WTC11 (cell line): ENCODE results near the gene YAF2. TPM values are rescaled to one million over a fixed set of nuclear protein-coding genes. Genes with fewer than 3 reads are reported as not detected.

ENCODE experiments used
- ELF4 ChIP-seq: sonication (generic); formaldehyde crosslinking; IDR thresholded peaks from 2 replicates; pipeline ENCODE4 v1.8.1; 2022; ENCODE audit warnings: low read depth, mild to moderate bottlenecking, moderate library complexity, missing genetic modification reagents
- EMX1 ChIP-seq: fragments of 250-450 bp; sonication (Bioruptor Pico); IDR thresholded peaks from 2 replicates; pipeline ENCODE4 v1.8.0; 2021; ENCODE audit warnings: mild to moderate bottlenecking
- ESRRA ChIP-seq: sonication (generic); formaldehyde crosslinking; IDR thresholded peaks from 2 replicates; pipeline ENCODE4 v1.8.1; 2022; ENCODE audit warnings: mild to moderate bottlenecking, missing genetic modification reagents, borderline replicate concordance
- FOXJ3 ChIP-seq: sonication (generic); formaldehyde crosslinking; IDR thresholded peaks from 2 replicates; pipeline ENCODE4 v1.9.0; 2021; ENCODE audit warnings: missing genetic modification reagents, mild to moderate bottlenecking, borderline replicate concordance
- HMGA2 ChIP-seq: fragments of 250-450 bp; sonication (Bioruptor Pico); IDR thresholded peaks from 2 replicates; pipeline ENCODE4 v1.4.0; 2021; ENCODE audit warnings: mild to moderate bottlenecking, moderate library complexity
- MYBL2 ChIP-seq: sonication (generic); formaldehyde crosslinking; IDR thresholded peaks from 2 replicates; pipeline ENCODE4 v1.8.1; 2023; ENCODE audit warnings: mild to moderate bottlenecking, moderate library complexity, missing genetic modification reagents
- NR2C2 ChIP-seq: sonication (generic); formaldehyde crosslinking; IDR thresholded peaks from 2 replicates; pipeline ENCODE4 v1.8.0; 2022; ENCODE audit warnings: mild to moderate bottlenecking, missing genetic modification reagents
- PRRX2 ChIP-seq: fragments of 250-450 bp; sonication (Bioruptor Pico); IDR thresholded peaks from 2 replicates; pipeline ENCODE4 v1.8.0; 2021; ENCODE audit warnings: mild to moderate bottlenecking
- RORB ChIP-seq: fragments of 250-450 bp; sonication (Bioruptor Pico); IDR thresholded peaks from 2 replicates; pipeline ENCODE4 v1.9.0; 2021; ENCODE audit warnings: mild to moderate bottlenecking
- SMAD4 ChIP-seq: sonication (generic); formaldehyde crosslinking; IDR thresholded peaks from 2 replicates; pipeline ENCODE4 v1.8.0; 2022; ENCODE audit warnings: mild to moderate bottlenecking, missing genetic modification reagents
- TEAD1 ChIP-seq: sonication (generic); formaldehyde crosslinking; IDR thresholded peaks from 2 replicates; pipeline ENCODE4 v1.8.0; 2022; ENCODE audit warnings: mild to moderate bottlenecking, missing genetic modification reagents
- TEAD4 ChIP-seq: sonication (generic); formaldehyde crosslinking; IDR thresholded peaks from 2 replicates; pipeline ENCODE4 v1.8.0; 2022; ENCODE audit warnings: mild to moderate bottlenecking, missing genetic modification reagents
- ZNF671 ChIP-seq: fragments of 250-450 bp; sonication (Bioruptor Pico); IDR thresholded peaks from 2 replicates; pipeline ENCODE4 v1.8.0; 2021; ENCODE audit warnings: mild to moderate bottlenecking
- total RNA-seq: library from RNA; stranded (reverse); gene quantifications from 3 replicates; pipeline ENCODE4 v1.2.3, GENCODE V29; 2021
- TF ChIP-seq, protein P1 (sequence below): fragments of 250-450 bp; sonication (Bioruptor Pico); IDR thresholded peaks from 2 replicates; pipeline ENCODE4 v1.9.0; 2021; ENCODE audit warnings: mild to moderate bottlenecking, borderline replicate concordance
- TF ChIP-seq, protein P2 (sequence below): fragments of 250-450 bp; sonication (Bioruptor Pico); IDR thresholded peaks from 2 replicates; pipeline ENCODE4 v1.8.0; 2021; ENCODE audit warnings: mild to moderate bottlenecking
- TF ChIP-seq, protein P3 (sequence below): fragments of 250-450 bp; sonication (Bioruptor Pico); IDR thresholded peaks from 2 replicates; pipeline ENCODE4 v1.9.0; 2021; ENCODE audit warnings: moderate library complexity, mild to moderate bottlenecking, inconsistent platforms, borderline replicate concordance
- TF ChIP-seq, protein P4 (sequence below): sonication (generic); formaldehyde crosslinking; conservative IDR thresholded peaks from 2 replicates; pipeline ENCODE4 v1.8.1; 2023; ENCODE audit warnings: mild to moderate bottlenecking, low read depth, missing genetic modification reagents, moderate library complexity
- TF ChIP-seq, protein P5 (sequence below): fragments of 250-450 bp; sonication (Bioruptor Pico); IDR thresholded peaks from 2 replicates; pipeline ENCODE4 v1.9.0; 2021; ENCODE audit warnings: mild to moderate bottlenecking
- TF ChIP-seq, protein P6 (sequence below): sonication (generic); formaldehyde crosslinking; IDR thresholded peaks from 2 replicates; pipeline ENCODE4 v1.8.1; 2022; ENCODE audit warnings: mild to moderate bottlenecking, moderate library complexity, missing genetic modification reagents
- TF ChIP-seq, protein P7 (sequence below): sonication (generic); formaldehyde crosslinking; IDR thresholded peaks from 2 replicates; pipeline ENCODE4 v1.8.0; 2022; ENCODE audit warnings: mild to moderate bottlenecking, missing genetic modification reagents
- TF ChIP-seq, protein P8 (sequence below): sonication (generic); formaldehyde crosslinking; IDR thresholded peaks from 2 replicates; pipeline ENCODE4 v1.8.1; 2022; ENCODE audit warnings: low read depth, mild to moderate bottlenecking, moderate library complexity, missing genetic modification reagents, borderline replicate concordance
- TF ChIP-seq, protein P9 (sequence below): sonication (generic); formaldehyde crosslinking; IDR thresholded peaks from 2 replicates; pipeline ENCODE4 v1.8.1; 2023; ENCODE audit warnings: mild to moderate bottlenecking, missing genetic modification reagents

YAF2 gene
- total RNA-seq, 1 experiment from 2014 or later, result 3.3 TPM

DNA sequence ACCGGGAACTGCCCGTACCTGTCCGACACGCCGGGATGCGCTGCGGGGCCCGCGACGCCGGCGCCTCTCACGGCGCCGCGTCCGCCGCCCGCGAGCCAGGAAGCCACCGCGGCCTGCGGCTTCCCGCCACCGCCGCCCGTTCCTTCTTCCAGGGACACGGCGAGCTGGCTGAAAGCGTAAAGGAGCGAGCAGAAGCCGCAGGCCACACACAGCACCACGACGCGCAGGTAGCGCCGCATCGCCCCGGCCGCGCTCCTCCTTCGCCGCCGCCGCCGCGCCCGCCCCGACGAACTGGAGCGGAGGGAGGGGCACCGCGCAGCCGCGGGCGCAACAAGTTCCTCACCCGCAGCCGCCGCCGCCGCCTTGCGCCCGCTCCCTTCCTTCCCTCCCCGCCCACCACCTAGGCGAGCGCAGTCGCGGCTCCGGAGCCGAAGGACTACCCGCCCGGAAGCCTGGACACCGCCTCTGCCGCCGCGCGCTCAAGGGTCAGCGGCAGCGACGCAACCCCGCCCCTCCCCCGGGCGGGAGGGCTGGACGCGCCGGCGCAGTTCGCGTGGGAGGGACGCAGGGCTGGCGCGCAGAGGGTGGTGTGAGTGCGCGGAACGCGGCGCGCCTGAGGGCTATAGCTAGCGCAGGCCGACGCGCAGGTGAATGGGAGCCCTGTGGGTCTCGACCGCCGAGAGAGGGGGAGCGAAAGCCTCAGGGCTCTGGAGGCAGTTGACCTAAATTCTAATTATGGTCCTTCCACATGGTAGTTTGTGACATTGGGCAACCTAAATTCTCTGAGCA is 93.4 kb downstream of the YAF2 start, which contains the start of gene GXYLT1 (continued):
- TF ChIP-seq, protein P1, sequence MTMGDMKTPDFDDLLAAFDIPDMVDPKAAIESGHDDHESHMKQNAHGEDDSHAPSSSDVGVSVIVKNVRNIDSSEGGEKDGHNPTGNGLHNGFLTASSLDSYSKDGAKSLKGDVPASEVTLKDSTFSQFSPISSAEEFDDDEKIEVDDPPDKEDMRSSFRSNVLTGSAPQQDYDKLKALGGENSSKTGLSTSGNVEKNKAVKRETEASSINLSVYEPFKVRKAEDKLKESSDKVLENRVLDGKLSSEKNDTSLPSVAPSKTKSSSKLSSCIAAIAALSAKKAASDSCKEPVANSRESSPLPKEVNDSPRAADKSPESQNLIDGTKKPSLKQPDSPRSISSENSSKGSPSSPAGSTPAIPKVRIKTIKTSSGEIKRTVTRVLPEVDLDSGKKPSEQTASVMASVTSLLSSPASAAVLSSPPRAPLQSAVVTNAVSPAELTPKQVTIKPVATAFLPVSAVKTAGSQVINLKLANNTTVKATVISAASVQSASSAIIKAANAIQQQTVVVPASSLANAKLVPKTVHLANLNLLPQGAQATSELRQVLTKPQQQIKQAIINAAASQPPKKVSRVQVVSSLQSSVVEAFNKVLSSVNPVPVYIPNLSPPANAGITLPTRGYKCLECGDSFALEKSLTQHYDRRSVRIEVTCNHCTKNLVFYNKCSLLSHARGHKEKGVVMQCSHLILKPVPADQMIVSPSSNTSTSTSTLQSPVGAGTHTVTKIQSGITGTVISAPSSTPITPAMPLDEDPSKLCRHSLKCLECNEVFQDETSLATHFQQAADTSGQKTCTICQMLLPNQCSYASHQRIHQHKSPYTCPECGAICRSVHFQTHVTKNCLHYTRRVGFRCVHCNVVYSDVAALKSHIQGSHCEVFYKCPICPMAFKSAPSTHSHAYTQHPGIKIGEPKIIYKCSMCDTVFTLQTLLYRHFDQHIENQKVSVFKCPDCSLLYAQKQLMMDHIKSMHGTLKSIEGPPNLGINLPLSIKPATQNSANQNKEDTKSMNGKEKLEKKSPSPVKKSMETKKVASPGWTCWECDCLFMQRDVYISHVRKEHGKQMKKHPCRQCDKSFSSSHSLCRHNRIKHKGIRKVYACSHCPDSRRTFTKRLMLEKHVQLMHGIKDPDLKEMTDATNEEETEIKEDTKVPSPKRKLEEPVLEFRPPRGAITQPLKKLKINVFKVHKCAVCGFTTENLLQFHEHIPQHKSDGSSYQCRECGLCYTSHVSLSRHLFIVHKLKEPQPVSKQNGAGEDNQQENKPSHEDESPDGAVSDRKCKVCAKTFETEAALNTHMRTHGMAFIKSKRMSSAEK, result no peak
- TF ChIP-seq TEAD4 (CRISPR knock-in tag), result no peak
- TF ChIP-seq SMAD4 (CRISPR knock-in tag), result no peak
- no peak for TF ChIP-seq NR2C2 (CRISPR knock-in tag)
- TF ChIP-seq, protein P2, sequence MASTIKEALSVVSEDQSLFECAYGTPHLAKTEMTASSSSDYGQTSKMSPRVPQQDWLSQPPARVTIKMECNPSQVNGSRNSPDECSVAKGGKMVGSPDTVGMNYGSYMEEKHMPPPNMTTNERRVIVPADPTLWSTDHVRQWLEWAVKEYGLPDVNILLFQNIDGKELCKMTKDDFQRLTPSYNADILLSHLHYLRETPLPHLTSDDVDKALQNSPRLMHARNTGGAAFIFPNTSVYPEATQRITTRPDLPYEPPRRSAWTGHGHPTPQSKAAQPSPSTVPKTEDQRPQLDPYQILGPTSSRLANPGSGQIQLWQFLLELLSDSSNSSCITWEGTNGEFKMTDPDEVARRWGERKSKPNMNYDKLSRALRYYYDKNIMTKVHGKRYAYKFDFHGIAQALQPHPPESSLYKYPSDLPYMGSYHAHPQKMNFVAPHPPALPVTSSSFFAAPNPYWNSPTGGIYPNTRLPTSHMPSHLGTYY, result no peak
- TF ChIP-seq MYBL2, result peak; percentile 75; the same call in 1 of the 2 replicates
- TF ChIP-seq ZNF671 (CRISPR knock-in tag), result no peak
- no peak for TF ChIP-seq PRRX2 (CRISPR knock-in tag)
- TF ChIP-seq RORB, result no peak
- no peak for TF ChIP-seq HMGA2
- peak; percentile 81; the same call in 1 of the 2 replicates for TF ChIP-seq ELF4
- no peak for TF ChIP-seq EMX1 (CRISPR knock-in tag)
- TF ChIP-seq, protein P3, sequence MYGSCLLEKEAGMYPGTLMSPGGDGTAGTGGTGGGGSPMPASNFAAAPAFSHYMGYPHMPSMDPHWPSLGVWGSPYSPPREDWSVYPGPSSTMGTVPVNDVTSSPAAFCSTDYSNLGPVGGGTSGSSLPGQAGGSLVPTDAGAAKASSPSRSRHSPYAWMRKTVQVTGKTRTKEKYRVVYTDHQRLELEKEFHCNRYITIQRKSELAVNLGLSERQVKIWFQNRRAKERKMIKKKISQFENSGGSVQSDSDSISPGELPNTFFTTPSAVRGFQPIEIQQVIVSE (CRISPR knock-in tag), result no peak
- no peak for TF ChIP-seq FOXJ3 (CRISPR knock-in tag)
- TF ChIP-seq TEAD1 (CRISPR knock-in tag), result peak; percentile 86
- TF ChIP-seq, protein P4, sequence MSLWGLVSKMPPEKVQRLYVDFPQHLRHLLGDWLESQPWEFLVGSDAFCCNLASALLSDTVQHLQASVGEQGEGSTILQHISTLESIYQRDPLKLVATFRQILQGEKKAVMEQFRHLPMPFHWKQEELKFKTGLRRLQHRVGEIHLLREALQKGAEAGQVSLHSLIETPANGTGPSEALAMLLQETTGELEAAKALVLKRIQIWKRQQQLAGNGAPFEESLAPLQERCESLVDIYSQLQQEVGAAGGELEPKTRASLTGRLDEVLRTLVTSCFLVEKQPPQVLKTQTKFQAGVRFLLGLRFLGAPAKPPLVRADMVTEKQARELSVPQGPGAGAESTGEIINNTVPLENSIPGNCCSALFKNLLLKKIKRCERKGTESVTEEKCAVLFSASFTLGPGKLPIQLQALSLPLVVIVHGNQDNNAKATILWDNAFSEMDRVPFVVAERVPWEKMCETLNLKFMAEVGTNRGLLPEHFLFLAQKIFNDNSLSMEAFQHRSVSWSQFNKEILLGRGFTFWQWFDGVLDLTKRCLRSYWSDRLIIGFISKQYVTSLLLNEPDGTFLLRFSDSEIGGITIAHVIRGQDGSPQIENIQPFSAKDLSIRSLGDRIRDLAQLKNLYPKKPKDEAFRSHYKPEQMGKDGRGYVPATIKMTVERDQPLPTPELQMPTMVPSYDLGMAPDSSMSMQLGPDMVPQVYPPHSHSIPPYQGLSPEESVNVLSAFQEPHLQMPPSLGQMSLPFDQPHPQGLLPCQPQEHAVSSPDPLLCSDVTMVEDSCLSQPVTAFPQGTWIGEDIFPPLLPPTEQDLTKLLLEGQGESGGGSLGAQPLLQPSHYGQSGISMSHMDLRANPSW (CRISPR knock-in tag), result no peak
- TF ChIP-seq, protein P5, sequence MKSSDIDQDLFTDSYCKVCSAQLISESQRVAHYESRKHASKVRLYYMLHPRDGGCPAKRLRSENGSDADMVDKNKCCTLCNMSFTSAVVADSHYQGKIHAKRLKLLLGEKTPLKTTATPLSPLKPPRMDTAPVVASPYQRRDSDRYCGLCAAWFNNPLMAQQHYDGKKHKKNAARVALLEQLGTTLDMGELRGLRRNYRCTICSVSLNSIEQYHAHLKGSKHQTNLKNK (CRISPR knock-in tag), result no peak
- TF ChIP-seq ESRRA, result no peak
- TF ChIP-seq, protein P6, sequence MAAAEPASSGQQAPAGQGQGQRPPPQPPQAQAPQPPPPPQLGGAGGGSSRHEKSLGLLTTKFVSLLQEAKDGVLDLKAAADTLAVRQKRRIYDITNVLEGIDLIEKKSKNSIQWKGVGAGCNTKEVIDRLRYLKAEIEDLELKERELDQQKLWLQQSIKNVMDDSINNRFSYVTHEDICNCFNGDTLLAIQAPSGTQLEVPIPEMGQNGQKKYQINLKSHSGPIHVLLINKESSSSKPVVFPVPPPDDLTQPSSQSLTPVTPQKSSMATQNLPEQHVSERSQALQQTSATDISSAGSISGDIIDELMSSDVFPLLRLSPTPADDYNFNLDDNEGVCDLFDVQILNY (CRISPR knock-in tag), result peak; percentile 97
- TF ChIP-seq, protein P7, sequence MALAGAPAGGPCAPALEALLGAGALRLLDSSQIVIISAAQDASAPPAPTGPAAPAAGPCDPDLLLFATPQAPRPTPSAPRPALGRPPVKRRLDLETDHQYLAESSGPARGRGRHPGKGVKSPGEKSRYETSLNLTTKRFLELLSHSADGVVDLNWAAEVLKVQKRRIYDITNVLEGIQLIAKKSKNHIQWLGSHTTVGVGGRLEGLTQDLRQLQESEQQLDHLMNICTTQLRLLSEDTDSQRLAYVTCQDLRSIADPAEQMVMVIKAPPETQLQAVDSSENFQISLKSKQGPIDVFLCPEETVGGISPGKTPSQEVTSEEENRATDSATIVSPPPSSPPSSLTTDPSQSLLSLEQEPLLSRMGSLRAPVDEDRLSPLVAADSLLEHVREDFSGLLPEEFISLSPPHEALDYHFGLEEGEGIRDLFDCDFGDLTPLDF (CRISPR knock-in tag), result no peak
- TF ChIP-seq, protein P8, sequence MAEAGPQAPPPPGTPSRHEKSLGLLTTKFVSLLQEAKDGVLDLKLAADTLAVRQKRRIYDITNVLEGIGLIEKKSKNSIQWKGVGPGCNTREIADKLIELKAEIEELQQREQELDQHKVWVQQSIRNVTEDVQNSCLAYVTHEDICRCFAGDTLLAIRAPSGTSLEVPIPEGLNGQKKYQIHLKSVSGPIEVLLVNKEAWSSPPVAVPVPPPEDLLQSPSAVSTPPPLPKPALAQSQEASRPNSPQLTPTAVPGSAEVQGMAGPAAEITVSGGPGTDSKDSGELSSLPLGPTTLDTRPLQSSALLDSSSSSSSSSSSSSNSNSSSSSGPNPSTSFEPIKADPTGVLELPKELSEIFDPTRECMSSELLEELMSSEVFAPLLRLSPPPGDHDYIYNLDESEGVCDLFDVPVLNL (CRISPR knock-in tag), result peak; percentile 77; the same call in 1 of the 2 replicates
- TF ChIP-seq, protein P9, sequence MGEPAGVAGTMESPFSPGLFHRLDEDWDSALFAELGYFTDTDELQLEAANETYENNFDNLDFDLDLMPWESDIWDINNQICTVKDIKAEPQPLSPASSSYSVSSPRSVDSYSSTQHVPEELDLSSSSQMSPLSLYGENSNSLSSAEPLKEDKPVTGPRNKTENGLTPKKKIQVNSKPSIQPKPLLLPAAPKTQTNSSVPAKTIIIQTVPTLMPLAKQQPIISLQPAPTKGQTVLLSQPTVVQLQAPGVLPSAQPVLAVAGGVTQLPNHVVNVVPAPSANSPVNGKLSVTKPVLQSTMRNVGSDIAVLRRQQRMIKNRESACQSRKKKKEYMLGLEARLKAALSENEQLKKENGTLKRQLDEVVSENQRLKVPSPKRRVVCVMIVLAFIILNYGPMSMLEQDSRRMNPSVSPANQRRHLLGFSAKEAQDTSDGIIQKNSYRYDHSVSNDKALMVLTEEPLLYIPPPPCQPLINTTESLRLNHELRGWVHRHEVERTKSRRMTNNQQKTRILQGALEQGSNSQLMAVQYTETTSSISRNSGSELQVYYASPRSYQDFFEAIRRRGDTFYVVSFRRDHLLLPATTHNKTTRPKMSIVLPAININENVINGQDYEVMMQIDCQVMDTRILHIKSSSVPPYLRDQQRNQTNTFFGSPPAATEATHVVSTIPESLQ (CRISPR knock-in tag), result no peak
